ENCODE data around the gene CEP70. TPM values are rescaled to one million over a fixed set of nuclear protein-coding genes. Genes with fewer than 3 reads are reported as not detected.
"Not testable (repeated sequence)": the region's sequence is repeated elsewhere in the genome, so short reads cannot be mapped to it uniquely, and the experiment has no call there.

CEP70 gene
- total RNA-seq, 1 experiment from 2014 or later = 22.3 TPM

DNA sequence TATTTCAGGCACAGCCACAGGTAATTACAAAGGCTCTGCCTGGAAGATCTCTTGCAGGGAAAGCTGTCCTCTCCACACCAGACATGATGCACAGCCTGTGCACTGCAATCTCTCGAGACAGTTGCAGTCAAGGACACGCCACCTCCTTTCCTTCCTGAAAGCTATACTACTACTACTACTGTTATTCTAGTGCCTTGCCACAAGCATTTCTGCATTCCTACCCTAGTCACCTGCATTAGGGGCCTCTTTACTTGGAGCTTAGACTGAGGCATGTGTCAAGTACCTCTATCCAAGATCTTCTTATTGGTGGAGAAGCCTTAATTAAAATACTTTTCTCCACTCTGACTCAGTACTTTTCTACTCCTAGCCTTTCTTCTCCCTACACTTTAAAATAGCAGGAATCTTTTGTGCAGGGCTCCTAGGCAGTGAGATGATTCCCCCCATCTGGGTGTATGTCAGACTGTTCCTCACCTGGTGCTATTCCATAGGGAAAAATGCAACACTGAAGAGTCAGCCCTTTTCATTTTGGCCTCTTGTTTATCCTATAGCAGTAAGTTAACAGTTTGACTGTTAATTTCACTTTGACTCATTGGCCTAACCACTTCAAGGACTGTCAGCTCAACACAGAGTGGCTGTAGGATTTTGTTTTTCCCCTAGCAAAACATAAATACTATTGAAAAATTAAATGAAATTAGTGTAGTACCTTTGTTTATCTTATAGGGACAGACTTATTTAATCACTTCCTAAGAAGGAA lies 80.8 kb downstream of the CEP70 start:
- Histone ChIP-seq H3K27ac (no peak overlapping the region), H3K4me1 (replicated peaks) (peaks cover 14% of the 10 kb centered on the region), H3K9me3 (replicated peaks) (peaks cover 2% of the 10 kb centered on the region; the same call in 1 of the 2 replicates), H3K36me3 (peaks cover 10% of the 10 kb centered on the region; the same call in 1 of the 2 replicates), H3K4me3 (no peak overlapping the region), H3K27me3 (replicated peaks) (no peaks in the 10 kb centered on the region)
- no peak for DNase-seq (ENCODE audit: low read depth in 1 of 2, low spot score in 2 of 2)

DNA sequence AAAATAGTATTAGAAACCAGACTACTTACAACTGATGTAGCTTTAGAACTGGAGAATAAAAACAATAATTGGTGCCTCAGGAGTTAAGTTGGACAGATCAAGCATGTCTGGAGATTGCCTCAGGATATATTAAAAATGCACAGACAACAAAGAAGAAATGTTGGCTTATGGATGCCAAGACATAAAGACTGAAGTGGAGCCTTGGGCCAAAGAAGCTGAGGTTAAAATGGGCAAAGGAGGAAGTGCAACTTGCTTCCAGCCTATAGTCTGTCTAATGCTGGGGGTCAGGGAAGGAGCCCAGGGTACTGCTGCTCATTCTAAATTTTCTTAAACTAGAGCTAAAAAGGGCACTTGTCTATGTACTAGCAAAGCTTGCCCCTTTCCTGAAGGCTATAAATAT lies 82.1 kb downstream of the CEP70 start:
- H3K4me1 ChIP-seq (replicated peaks) = peaks cover 7% of the 10 kb centered on the region
- no peak overlapping the region for H3K27ac ChIP-seq
- H3K36me3 ChIP-seq = peaks cover 5% of the 10 kb centered on the region; the same call in 1 of the 2 replicates
- no peak overlapping the region for H3K4me3 ChIP-seq
- H3K27me3 ChIP-seq (replicated peaks) = no peaks in the 10 kb centered on the region
- no peaks in the 10 kb centered on the region for H3K9me3 ChIP-seq (replicated peaks)
- DNase-seq (ENCODE audit: low read depth in 1 of 2, low spot score in 2 of 2) = no peak

DNA sequence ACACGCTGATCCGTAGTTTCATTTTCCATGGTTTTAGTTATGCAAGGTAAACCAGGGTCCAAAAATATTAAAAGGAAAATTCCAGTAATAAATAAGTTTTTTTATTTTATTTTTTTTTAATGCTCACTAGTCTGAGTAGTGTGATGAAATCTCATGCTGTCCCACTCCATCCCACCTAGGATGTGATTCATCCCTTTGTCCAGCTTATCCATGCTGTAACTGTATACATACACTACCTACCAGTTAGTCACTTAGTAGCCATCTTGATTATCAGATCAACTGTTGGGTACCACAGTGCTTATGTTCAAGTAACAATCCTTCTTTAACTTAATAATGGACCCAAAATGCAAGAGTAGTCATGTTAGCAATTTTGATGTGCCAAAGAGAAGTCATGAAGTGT lies 84.5 kb downstream of the CEP70 start:
- H3K4me1 ChIP-seq (replicated peaks) = 0 out of 2 replicates have a peak, but pooled peaks cover 2% of the 10 kb centered on the region
- no peak overlapping the region for H3K27ac ChIP-seq
- no peak overlapping the region for H3K4me3 ChIP-seq
- no peaks in the 10 kb centered on the region for H3K36me3 ChIP-seq
- no peaks in the 10 kb centered on the region for H3K27me3 ChIP-seq (replicated peaks)
- H3K9me3 ChIP-seq (replicated peaks) = no peaks in the 10 kb centered on the region
- DNase-seq (ENCODE audit: low read depth in 1 of 2, low spot score in 2 of 2) = no peak

DNA sequence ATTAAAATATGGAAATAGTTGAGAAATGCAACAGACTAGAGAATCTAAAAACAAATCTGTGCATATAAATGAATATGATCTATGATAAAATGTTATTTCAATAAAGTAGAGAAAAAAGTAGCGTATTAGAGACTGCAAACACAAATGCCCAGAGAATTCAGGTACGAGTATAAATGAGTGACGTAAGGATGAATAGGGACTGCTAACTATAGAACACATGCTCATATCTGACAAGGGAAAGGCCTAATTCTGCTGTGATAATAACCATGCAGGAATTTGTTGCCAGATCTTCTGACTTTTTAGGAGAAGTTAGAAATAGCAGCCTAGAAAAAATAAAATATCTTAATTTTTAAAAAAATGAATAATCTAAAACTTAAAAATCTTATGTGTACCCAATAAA lies 86.5 kb downstream of the CEP70 start:
- H3K4me1 ChIP-seq (replicated peaks) = 0 out of 2 replicates have a peak, but pooled peaks cover 2% of the 10 kb centered on the region
- no peak overlapping the region for H3K4me3 ChIP-seq
- H3K36me3 ChIP-seq = no peaks in the 10 kb centered on the region
- no peaks in the 10 kb centered on the region for H3K9me3 ChIP-seq (replicated peaks)
- H3K27ac ChIP-seq = no peak overlapping the region
- no peaks in the 10 kb centered on the region for H3K27me3 ChIP-seq (replicated peaks)
- DNase-seq (ENCODE audit: low read depth in 1 of 2, low spot score in 2 of 2) = no peak

DNA sequence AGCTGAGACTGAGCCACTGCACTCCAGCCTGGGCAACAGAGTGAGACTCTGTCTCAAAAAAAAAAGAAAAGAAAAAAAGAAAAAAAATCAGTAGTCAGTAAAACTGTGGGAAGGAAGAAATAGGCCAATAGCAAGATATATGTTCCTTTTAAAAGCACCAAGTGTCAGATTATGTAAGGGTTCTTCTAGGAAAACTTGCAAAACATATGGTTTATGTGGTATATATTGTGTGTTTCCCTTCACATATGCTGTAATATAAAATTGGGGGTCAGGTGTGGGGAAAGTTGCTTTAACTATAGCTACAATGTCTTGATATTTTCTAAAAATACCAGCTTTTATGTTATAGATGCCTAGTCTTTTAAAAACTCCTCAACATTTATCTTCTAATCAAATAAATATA lies 95.1 kb downstream of the CEP70 start:
- peaks cover 4% of the 10 kb centered on the region; the same call in 1 of the 2 replicates for H3K36me3 ChIP-seq

DNA sequence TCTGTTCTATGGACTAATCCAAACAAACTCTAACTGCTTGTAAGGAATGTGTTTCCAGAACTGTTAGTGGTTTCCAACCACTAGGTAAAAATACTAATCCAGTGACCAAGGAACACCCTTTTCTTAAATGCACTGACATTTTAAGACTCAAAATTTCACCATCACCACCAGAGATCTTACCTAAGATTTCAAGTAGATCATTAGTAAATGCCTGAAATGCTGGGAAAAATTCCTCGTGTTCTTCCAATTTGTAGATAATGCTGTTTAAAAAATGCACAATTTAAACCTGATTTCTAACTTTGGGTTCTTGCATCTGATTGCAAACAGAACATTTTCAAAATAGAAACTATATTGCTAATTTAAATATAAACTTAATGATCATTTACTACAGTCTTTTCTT lies 96.2 kb downstream of the CEP70 start:
- Histone ChIP-seq H3K4me1 (replicated peaks) (peaks cover 22% of the 10 kb centered on the region), H3K36me3 (peaks cover 4% of the 10 kb centered on the region; the same call in 1 of the 2 replicates), H3K9me3 (replicated peaks) (no peaks in the 10 kb centered on the region; the same call in 1 of the 2 replicates), H3K4me3 (no peak overlapping the region), H3K27ac (no peak overlapping the region), H3K27me3 (replicated peaks) (no peaks in the 10 kb centered on the region)
- DNase-seq (ENCODE audit: low read depth in 1 of 2, low spot score in 2 of 2) = no peak

More for the DNA sequence above, 95.1 kb downstream of the CEP70 start:
- Histone ChIP-seq H3K27ac (no peak overlapping the region), H3K27me3 (replicated peaks) (no peaks in the 10 kb centered on the region), H3K4me1 (replicated peaks) (peaks cover 13% of the 10 kb centered on the region), H3K9me3 (replicated peaks) (no peaks in the 10 kb centered on the region; the same call in 1 of the 2 replicates), H3K4me3 (no peak overlapping the region)
- no peak for DNase-seq (ENCODE audit: low read depth in 1 of 2, low spot score in 2 of 2)

DNA sequence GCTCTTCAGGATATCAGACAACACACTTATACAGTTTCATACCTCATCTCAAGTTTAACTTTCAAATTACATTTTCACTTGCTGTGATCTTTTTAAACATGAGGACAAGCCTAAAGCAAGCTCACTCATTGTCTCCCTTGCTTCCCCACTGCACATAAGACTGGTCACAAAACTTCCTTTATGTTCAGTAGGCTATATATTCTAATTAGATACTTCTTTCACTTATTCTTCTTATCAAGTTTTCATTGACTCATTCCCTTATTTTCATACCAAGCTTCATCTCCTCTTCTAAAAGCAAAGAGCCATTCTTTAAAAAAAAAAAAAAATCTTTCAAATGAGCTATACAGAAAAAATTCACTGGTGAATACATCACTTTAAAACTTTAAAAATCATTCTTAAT lies 97.0 kb downstream of the CEP70 start:
- Histone ChIP-seq H3K27me3 (replicated peaks) (no peaks in the 10 kb centered on the region), H3K9me3 (replicated peaks) (no peaks in the 10 kb centered on the region; the same call in 1 of the 2 replicates), H3K27ac (no peak overlapping the region), H3K36me3 (peaks cover 4% of the 10 kb centered on the region; the same call in 1 of the 2 replicates), H3K4me1 (replicated peaks) (peaks cover 22% of the 10 kb centered on the region), H3K4me3 (no peak overlapping the region)
- DNase-seq (ENCODE audit: low read depth in 1 of 2, low spot score in 2 of 2) = no peak

DNA sequence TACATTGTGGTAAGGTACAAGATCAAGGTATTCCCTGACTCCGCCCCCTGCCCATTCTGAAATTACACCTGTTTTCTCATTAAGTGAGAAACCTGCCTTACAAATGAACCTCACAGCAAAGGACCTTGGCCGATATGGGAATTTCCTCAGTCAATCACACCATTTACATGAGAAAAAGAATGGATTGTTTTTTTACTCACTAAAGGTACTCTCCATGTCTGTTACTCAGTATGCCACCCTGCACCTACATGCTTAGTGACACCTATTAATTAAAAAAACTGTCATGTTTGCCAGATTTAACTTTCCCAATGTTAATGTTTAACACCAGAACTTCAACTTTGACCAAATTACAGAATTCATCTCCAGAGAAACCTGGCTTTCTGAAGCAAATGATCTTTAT lies 97.6 kb downstream of the CEP70 start:
- no peak for DNase-seq (ENCODE audit: low read depth in 1 of 2, low spot score in 2 of 2)
- Histone ChIP-seq H3K4me3 (no peak overlapping the region), H3K4me1 (replicated peaks) (peaks cover 22% of the 10 kb centered on the region), H3K27ac (no peak overlapping the region), H3K9me3 (replicated peaks) (no peaks in the 10 kb centered on the region; the same call in 1 of the 2 replicates), H3K27me3 (replicated peaks) (no peaks in the 10 kb centered on the region), H3K36me3 (peaks cover 4% of the 10 kb centered on the region; the same call in 1 of the 2 replicates)

DNA sequence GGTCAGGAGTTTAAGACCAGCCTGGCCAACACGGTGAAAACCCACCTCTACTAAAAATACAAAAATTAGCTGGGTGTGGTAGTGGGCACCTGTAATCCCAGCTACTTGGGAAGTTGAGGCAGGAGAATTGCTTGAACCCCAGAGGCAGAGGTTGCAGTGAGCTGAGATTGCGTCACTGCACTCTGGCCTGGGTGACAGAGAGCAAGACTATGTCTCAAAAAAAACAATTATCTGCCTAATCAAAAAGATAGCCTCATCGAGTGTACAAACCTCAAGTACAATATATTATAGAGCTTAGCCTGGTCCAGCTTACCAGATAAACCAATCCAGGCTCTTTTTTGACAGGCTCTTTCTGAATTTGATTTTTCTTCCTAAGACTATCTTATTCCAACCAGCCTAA lies 98.4 kb downstream of the CEP70 start:
- H3K27me3 ChIP-seq (replicated peaks); H3K4me3 ChIP-seq; H3K27ac ChIP-seq; H3K9me3 ChIP-seq (replicated peaks); H3K36me3 ChIP-seq; DNase-seq (ENCODE audit: low read depth in 1 of 2, low spot score in 2 of 2): not testable (repeated sequence)
- H3K4me1 ChIP-seq (replicated peaks) = peaks cover 22% of the 10 kb centered on the region

DNA sequence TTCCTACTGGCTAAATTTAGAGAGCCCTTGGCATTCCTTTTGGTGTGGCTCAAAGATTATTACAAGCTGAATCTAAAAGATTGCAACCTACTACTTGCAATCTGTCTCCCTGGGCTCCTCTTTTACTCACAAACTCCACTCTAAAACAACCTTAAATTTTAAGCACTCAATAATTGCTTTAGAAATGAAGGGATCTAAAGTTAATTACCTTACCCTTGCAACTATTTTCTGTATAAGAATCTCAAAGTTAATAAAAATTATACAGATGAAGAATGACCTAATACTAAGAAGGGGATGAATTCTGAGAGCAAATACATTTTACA lies 99.5 kb downstream of the CEP70 start:
- no peaks in the 10 kb centered on the region for H3K27me3 ChIP-seq (replicated peaks)
- no peak overlapping the region for H3K4me3 ChIP-seq
- peaks cover 4% of the 10 kb centered on the region; the same call in 1 of the 2 replicates for H3K36me3 ChIP-seq
- H3K9me3 ChIP-seq (replicated peaks) = no peaks in the 10 kb centered on the region; the same call in 1 of the 2 replicates
- DNase-seq (ENCODE audit: low read depth in 1 of 2, low spot score in 2 of 2) = no peak
- peaks cover 22% of the 10 kb centered on the region for H3K4me1 ChIP-seq (replicated peaks)
- H3K27ac ChIP-seq = peak overlapping the region; percentile 39

DNA sequence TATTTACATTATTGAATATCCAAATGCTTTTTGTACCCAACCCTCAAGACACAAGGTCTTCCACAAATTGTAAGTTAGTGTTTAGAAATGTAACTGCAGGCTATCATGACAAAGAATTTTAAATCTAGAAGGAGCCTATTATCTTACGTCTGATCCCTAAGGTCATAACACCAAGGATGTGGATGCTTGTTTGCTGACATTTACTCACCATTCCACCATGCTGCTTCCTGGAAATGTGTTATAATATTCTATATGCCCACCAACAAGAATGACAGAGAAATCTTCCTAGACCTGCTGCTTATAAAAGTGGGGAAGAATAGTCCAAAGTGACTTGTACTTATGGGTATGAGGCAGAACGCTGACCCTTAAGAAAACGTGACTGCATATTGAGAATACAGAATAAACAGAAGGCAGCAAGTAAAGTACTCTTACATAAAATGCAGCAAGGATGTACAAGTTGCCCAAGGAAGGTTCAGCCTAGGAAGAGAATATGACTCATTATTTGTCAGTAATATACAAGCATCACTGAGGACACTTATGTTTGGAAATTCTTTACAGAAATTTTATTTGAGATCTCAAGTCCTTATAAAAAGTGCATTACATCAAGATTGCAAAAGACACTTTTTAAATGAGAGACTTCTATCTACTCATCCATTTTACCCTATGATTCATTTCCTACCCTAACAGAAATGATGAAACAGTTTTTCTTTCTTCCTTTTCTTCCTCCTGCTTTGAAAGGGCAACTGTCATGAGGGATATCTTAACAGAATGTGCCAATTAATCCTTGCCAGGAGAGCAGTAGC lies 100.1 kb downstream of the CEP70 start:
- peaks cover 1% of the 10 kb centered on the region; the same call in 1 of the 2 replicates for H3K36me3 ChIP-seq
- H3K9me3 ChIP-seq (replicated peaks) = no peaks in the 10 kb centered on the region; the same call in 1 of the 2 replicates
- no peak overlapping the region for H3K4me3 ChIP-seq
- H3K27me3 ChIP-seq (replicated peaks) = no peaks in the 10 kb centered on the region
- peak overlapping the region; percentile 39 for H3K27ac ChIP-seq
- DNase-seq (ENCODE audit: low read depth in 1 of 2, low spot score in 2 of 2) = peak in 1 of 2 experiments; percentile 34
- peaks cover 22% of the 10 kb centered on the region for H3K4me1 ChIP-seq (replicated peaks)

DNA sequence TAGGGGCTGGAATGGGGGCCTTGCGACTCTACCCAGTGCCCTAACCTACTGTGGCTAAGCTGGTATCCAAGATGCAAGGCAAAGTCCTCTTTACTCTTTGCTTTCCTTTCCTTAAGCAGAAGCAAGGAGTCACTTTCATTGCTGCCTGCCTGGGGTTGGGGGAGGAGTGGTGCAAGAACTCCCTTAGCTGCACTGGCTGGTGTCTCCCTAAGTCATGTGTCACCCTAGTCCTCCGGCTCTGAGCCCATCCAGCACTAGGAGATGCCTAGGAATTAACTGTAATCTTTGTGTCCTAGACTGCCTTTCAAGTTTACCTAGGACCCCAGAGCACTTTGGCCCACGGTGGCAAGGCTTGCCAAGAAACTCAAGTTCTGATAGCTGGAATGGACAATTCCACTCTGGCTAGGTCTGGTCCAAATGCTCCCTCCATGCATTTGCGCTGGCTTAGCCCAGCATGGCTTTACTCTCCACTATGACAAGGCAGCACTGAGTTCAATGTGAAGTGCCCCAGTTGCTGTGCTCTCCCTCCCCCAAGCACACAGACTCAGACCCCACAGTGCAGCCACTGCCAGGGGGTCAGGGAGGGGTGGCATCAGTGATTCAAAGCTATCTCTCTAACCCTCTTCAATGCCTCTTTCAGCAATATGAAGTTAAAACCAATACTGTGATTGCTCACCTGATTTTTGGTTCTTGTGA lies 100.9 kb downstream of the CEP70 start:
- DNase-seq (ENCODE audit: low read depth in 1 of 2, low spot score in 2 of 2) = no peak
- Histone ChIP-seq H3K27ac (no peak overlapping the region), H3K4me1 (replicated peaks) (peaks cover 22% of the 10 kb centered on the region), H3K36me3 (no peaks in the 10 kb centered on the region; the same call in 1 of the 2 replicates), H3K27me3 (replicated peaks) (no peaks in the 10 kb centered on the region), H3K4me3 (no peak overlapping the region), H3K9me3 (replicated peaks) (no peaks in the 10 kb centered on the region; the same call in 1 of the 2 replicates)

DNA sequence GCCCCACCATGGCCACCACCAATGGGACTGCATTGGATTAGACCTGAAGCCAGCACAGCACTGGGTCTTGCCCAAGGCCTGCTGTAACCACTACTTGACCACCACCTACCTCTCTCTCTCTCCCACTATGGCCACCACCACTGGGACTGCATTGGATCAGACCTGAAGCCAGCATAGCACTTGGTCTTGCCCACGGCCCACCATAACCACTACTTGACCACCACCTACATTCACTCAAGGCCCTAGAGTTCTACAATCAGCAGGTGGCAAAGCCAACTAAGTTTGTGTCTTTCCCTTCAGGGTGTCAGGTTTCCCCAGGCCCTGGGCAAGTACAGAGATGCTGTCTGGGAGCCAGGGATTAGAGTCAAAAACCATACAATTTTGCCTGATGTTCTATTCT lies 102.1 kb downstream of the CEP70 start:
- Histone ChIP-seq H3K4me1 (replicated peaks) (peaks cover 22% of the 10 kb centered on the region), H3K27ac (no peak overlapping the region), H3K4me3 (no peak overlapping the region), H3K27me3 (replicated peaks) (no peaks in the 10 kb centered on the region), H3K36me3 (no peaks in the 10 kb centered on the region; the same call in 1 of the 2 replicates), H3K9me3 (replicated peaks) (peaks cover 9% of the 10 kb centered on the region; the same call in 1 of the 2 replicates)
- no peak for DNase-seq (ENCODE audit: low read depth in 1 of 2, low spot score in 2 of 2)

Measured in SJSA1 (cell line).